HCT116 (cell line): ENCODE data around the gene MCCD1.

Experiments used
- CTCF ChIP-seq, 3 experiments: fragments of 200-600 bp in 1 of 3; sonication (generic) in 1 of 3; IDR thresholded peaks in 2 of 3; conservative IDR thresholded peaks in 1 of 3; 2 replicates each; pipeline ENCODE4 v1.5.1; 2012 to 2017; ENCODE audit warnings: low read depth in 2 of 3, low read length in 2 of 3, antibody characterized with exemption in 1 of 3, borderline replicate concordance in 1 of 3, control low read depth in 1 of 3, mild to moderate bottlenecking in 1 of 3, mixed read lengths in 1 of 3, mixed run types in 1 of 3, moderate library complexity in 1 of 3; ENCODE audit not compliant: insufficient read depth in 1 of 3
- EGR1 ChIP-seq: IDR thresholded peaks from 2 replicates; pipeline ENCODE4 v1.6.1; 2012; ENCODE audit warnings: low read depth
- POLR2AphosphoS5 ChIP-seq: IDR thresholded peaks from 2 replicates; pipeline ENCODE4 v1.6.1; 2011; ENCODE audit warnings: mild to moderate bottlenecking, low read depth, low read length, moderate library complexity
- RAD21 ChIP-seq: IDR thresholded peaks from 2 replicates; pipeline ENCODE4 v1.6.1; 2012; ENCODE audit warnings: low read depth, mild to moderate bottlenecking
- REST ChIP-seq: IDR thresholded peaks from 2 replicates; pipeline ENCODE4 v1.6.1; 2012; ENCODE audit warnings: low read depth
- TF ChIP-seq, protein P1 (sequence below): IDR thresholded peaks from 2 replicates; pipeline ENCODE4 v1.6.1; 2012

DNA sequence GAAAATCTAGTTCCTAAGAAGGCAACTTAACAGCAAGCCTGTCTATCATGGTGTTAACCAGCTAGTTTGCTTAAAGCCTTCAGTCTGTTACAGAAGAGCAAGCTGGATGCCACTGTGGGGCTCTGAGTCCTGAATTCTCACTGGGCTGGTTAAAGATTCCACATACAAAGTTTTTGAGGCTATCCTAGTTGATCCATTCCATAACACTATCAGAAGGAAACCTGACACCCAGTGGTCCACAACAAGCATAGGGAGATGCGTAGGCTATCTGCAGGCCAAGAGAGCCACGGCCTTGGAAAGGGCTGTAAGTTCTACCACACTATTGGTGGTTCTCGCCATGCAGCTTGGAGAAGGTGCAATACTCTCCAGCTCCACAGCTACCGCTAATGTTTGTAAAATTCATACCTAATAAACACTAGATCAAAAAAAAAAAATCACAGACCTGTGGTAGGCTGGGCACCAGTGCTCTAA is 420 bp upstream of the MCCD1 start:
- no peak for TF ChIP-seq REST
- TF ChIP-seq CTCF (IDR thresholded peaks at IDR 0.05 in 2 of 3, conservative IDR thresholded peaks at IDR 0.05 in 1 of 3; ENCODE audit: borderline replicate concordance in 1 of 3, insufficient read depth in 1 of 3, low read depth in 2 of 3, low read length in 2 of 3) = no peak
- no peak for TF ChIP-seq EGR1
- TF ChIP-seq, protein P1, sequence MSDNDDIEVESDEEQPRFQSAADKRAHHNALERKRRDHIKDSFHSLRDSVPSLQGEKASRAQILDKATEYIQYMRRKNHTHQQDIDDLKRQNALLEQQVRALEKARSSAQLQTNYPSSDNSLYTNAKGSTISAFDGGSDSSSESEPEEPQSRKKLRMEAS = no peak
- no peak for TF ChIP-seq RAD21
- TF ChIP-seq POLR2AphosphoS5 = no peak
